HG03095 (cell line): ENCODE measurements around the gene TTLL11.

Experiments used
- ATAC-seq: cut with Tn5 transposase; IDR thresholded peaks from one replicate; pipeline ENCODE4 v1.9.1; 2021; ENCODE audit warnings: moderate library complexity; ENCODE audit not compliant: unreplicated experiment

The TTLL11 gene

DNA sequence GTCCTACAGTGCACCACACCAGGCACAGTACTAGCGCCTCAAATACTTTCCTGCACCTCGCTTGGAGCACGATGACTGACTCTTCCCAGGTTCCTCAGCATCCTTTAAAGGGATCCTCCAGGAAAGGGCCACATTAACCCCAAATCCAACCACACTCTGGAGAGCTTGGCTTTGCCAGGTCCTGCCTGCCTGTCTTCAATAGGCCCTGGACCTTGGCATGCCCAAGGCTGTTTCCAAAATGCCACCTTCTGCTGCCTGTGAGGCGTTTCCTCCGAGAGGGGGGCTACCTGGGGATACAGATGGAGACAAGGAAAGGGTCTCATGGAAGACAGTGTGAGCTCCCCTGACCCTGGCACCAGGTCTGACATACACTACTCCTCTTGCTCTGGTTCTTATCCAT is 271.8 kb downstream of the TTLL11 start:
- no peak for ATAC-seq

DNA sequence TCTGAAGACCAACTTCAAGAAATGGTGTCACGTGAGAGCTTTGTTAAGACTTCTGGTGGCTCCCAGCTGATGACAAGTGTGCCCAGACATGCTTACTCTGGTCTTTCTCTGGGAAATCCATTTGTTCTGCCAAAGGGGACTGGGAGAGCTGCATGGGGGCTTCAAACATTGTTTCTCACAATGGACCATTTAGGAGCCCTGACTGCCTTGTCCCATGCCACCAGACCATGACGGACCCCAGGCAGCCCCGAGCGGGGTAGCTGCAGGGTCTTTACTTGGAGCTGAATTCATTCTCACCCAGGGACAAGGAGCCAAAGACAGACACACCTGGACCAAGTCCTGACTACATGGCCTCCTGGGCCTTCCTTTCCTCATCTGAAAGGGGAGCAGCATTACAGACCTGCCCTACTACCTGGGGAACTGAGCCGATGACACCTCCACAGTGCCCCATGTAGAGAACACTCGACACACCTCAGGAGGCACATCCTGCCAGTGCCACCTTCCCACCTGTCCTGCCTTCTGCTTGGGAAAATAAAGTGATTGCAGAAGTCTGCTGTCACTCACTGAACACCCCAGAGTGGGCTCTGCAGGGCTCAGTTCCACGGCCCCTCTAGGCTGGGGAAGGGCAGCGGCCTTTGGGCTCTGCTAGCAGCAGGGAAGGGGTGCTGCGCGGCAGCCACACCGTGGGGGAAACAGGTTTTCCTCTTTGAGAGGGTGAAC is 272.7 kb downstream of the TTLL11 start:
- no peak for ATAC-seq

DNA sequence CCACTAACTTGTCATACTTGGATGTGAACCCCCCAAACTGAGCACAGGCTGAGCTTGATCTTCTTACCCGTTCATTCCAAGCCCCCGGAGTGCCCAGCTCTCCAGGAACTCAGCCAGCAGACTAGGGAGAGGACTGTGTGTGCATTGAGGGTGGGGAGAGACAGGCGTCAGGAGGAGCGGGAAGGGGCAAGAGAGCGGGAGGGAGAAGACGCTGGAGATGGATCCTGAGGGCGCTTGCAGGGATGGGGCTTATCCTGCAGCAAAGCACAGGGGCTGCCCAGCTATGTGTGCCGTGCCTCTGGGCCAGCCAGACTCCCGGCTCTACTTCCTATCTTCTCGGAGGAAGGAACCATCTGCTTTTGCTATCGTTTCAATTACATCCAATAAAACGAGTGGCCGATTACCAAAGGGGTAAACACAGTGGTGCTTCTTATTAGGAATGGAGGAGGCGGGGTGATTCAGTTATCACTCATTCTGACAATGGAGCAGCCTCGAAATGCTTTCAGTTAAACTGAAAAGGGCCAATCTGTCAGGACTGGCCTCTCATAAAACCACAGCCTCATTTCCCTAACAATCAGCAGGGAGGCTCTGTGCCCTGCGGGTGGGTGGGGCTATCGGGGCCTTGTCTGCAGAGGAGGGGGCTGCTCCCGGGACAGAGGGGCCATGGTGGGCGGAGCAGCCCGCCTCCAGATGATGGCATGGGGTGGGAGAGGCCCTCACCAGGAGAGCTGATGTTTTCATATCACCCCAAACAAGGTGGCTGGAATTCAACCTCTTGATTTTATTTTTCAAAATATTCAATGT is 273.5 kb downstream of the TTLL11 start:
- no peak for ATAC-seq

DNA sequence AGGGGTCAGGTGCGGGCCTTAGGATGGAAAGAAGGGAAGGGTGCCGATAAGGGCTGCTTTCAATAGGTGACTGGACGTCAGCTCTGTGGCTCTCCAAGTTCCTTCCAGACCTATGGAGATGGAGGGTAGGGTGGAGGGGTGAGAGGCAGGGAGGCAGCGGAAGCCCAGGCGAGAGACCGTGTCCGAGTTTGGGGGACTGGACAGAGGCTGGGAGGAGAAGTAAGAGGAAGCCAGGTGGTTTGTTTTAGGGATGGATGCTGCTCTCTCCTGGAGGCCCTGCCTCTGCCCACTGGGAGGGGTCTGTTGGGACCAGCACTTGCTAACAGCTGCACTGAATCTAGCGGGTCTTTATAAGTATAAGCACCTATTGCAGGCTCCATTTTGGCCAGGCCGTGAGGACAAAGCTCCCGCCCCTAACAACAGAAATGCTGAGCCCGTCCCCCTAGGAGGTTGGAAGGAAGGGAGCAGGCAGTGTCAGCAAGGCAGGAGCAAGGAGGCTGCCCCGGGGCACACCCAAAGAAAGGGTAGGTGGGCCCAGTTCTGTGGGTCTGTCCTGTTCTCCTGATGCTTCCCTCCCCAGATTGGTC is 274.2 kb downstream of the TTLL11 start:
- ATAC-seq, result no peak

DNA sequence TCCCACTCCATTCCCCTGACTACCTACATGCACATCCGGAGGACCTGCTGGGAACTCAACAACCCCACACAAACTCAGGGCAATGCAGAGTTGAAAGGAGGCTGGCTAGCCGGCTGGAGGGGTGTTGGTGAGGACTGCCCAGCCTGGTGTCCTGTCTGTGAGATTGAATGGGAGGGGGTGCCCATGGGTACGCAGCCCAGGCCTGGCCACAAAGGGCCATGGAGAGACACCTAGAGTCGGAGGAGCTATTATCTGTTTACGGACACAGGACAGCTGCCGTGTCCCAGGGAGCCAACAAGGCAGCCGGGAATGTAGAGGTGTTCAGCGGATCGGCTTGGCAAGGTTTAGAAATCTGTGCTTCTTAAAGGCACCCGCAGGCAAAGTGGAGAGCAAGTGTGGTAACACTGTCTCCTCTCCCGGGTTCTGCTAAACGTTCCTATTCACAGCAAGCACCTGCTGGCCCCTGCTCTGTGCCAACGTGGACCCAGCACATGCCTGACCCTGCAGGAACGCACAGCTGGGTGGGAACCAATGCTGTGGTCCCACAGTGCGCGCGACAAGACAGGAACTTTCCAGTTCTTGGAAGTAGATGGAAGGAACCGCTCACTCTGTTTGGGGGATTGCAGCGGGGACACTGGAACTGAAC is 275.0 kb downstream of the TTLL11 start:
- ATAC-seq, result no peak

DNA sequence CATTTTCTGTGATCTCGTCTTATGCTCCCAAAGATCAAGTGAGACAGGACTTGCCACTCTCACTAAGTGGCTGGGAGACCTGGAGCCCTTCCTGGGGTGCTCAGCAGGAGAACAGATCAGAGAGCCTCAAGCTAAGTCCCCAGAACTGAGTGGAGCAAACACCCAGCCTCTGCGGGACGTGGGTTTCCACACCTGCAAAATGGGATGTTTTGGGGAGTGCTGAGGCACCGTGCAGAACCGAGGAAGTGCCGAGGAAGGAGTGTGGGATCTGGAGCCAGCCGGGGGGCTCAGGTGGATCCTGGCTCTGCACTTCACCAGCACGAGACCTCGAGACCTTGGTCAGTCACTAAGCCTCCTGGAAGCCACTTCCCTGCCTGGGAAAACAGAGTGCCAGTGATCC is 275.6 kb downstream of the TTLL11 start:
- no peak for ATAC-seq

DNA sequence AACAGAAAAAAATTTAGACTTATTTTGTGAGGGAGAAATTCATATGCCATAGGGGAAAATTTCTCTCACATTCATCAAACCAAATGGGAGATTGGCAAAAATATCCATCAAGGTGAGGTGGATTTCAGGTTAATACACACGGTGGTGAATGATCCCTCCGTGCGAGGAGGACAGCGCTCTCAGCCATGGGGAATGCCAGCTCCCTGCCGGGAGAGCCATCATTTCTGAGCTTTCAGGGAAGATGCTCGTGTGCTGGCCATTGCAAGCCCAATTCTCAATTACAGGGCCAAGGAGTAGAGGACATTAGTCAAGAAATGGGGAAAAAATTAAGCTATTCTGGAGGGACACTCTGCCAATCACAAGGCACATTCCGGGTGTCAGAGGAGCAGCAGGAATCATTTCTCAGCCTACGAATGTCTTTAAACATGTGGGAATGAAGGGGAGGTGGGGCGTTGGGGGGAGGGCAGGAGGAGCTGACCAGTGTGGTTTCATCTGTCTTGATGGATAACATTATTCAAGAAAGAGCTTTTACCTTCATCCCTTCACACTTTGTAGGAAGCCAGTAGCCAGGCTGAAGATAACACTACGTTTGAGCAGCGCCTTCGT is 276.2 kb downstream of the TTLL11 start:
- ATAC-seq, result no peak

DNA sequence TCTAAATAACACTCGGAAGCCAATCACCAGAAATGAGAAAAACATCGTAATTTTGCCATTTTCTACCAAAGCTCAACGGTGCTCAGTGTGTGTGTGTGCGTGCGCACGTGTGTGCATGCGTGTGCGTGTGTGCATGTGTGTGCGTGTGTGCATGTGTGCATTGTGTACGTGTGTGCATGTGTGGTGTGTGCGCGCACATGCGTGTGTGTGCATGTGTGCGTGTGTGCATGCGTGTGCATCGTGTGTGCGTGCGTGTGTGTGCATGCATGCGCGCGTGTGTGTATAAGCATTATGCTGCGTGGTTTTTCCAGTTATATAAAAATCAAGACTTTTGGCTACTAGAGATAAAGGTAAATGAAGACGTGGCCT is 276.7 kb downstream of the TTLL11 start:
- no peak for ATAC-seq

DNA sequence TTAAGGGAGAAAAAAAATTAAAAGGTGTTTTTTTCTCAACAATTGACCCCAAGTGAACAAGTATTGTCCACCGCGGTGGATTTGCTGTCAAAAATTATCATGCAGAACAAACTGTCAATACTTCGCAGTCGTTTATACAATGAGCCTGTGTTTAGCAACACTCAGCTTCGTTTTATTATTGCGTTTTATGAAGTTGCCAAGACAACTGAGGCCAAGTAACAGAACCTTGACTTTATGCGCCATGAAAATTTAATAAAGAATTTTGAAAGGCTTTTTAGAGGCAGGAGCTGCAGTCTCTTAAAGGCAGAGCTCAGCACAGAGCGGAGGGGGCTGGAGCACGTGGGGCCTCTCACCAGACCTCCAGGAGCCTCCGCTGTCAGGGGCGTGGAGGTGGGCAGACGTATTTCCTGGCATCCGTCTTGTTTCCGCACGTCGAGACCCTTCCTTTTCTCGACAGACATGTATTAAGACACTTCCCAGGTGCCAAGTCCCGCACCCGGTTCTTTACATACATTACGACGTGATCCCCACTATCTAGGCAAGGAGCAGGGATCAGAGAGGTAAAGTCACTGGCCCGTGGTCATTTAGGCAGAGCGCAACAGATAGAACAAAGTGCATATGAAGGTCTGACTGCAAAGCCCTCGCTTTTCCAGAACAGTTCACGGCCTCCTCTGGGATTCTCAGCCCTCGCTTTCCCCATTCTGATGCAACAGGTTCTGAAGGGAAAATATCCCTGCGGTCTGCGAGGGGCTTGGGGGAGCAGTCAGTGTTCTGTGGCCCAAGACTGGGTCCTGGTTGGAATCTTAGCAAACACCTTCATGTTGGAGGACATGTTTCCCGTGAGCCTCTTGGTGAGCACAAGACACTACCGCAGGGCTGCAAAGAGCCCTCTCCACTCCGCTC is 277.3 kb downstream of the TTLL11 start:
- ATAC-seq, result no peak

DNA sequence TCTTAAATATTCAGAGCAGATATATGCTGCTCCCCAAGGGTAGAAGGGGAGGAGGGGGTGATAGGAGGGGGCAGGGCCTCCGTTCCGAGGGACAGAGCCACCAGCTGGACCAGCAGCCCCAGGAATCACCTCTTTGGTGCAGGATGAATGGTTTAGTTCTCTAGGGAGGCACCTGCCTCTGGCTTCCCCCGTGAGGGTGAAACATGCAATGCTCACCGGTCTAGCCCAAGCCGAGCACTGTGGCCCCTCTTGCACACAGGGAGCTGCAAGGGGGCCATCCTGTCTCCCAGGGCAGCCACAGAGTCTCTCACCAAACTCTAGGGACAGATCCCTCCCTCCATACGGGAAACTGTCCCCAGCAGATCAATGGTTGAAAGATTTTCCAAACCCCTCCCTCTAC is 278.0 kb downstream of the TTLL11 start:
- no peak for ATAC-seq

DNA sequence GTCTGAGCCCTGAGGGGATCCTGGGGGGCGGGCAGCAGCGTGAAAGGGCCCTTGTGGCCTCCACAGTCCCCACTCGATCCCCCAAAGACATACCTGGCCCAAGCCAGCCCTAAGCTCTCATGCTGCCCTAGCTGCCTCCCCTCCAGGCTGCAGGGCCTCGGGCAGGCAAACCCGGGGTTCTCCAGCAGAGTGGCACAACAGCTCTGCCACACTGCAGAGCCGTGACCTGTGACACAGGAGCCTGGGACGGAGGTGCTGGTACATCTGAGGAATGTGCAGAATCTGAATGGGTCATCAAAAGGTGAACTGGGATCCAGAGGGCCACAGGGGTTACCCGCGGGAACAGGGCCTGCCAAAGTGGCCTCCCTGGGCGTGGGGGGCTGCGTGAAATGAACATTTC is 278.5 kb downstream of the TTLL11 start:
- ATAC-seq, result no peak

DNA sequence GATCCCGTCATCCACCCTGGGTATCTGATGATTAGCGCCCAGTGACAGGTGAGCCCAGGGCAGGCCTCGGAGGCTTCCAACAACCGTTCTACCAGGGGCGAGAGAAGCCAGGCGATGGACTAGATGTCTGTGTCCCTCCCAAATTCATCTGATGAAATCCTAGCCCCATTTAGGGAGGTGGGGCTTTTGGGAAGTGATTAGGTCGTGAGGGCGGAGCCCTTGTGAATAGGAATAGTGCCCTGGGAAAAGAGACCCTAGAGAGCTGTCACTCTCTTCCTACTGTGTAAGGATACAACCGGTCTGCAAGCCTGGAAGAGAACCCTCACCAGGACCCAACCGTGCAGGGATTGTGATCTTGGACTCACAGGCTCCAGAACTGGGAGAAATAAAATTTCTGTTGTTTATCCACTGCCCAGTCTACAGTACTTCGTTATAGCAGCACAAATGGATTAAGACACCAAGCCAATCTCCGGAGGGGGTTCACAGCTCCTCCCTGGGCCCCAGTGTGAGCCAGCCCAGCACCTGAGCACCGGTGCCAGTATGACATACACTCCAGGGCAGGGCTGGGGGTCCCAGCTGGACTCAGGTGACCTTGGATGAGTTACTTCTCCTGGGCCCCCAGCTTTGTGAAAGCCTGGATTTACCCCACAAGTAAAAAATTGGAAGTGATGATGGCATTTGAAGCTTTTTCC is 279.4 kb downstream of the TTLL11 start:
- ATAC-seq, result no peak

DNA sequence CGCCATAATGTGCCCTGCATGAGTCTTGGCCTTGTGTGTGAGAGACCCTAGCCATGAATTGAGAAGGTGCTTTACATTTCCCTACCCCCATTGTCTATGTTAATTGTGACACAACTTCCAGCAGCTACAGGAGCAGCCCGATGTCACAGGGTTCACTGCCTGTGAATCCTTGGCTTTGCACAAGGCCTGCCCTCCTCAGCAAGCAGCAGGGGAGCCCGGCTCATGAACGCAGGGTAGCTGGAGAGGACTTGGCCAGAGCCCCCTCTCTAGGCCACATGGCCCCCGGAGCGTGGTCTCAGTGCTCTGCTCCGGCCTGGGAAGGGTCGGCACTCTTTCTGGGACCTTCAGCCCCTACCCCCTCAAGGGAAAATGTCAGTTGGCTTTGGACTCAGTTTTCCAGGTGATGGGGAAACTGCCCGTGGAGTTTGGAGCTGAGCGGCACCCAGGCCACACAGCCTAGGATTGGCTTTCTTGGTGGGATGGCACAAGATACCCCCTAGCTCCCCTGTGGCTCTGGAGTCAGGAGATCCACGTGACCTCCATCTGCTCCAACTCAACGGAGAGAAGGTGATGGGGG is 280.9 kb downstream of the TTLL11 start:
- ATAC-seq, result no peak

DNA sequence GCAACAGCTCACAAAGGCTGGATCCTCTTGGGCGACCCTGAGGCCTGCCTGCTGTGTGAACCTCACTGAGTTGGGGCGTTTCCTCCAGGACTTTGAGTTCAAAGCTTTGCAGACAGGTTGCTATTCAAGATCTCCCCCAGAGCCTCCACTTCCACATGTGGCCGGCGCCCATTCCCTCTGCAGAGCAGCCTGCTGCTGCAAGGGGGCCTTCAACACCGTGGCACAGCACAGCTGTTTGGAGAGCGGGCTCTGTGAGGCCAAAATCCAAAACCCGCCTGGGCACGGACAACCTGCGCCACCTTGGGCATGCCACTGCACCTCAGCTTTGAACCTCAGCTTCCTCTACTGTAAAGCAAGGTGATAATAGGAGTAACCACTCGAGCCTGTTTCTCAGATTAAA is 281.4 kb downstream of the TTLL11 start:
- no peak for ATAC-seq

DNA sequence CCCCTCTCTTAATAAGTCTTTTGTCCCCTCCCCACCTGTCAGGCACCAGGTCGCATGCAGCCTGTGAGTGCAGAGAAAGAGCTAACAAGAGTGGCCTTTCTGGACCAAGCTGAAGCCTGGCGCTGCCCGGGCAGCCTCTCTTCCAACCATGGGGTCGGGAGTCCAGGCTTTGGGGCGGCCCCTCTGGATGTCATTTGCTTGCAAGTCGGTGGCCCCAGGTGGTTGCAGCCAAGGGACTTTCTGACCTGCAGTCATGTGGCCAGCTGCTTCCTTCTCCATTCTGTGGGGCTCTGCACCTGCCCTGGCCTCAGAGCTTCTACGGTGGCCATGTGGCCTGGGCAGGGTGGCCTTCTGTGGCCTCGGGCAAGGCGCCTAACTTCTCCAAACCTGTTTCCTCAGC is 282.0 kb downstream of the TTLL11 start:
- ATAC-seq, result no peak

DNA sequence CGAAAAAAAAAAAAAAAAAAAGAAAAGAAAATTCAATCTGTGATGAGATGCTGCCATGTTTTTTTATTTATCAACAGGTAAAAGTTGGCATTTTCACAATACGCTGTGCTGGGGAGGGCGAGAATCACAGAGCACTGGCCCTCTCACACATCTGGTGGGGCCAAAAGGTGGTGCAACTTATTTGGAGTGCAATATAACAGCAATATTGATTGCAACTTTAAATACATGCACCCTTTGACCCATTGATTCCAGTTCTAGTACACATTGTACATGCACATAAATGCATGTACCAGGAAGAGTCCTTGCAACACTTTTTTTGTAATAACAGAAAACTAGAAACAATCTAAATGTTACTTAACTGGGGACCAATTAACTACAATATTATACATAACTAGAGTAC is 282.6 kb downstream of the TTLL11 start:
- ATAC-seq, result no peak

DNA sequence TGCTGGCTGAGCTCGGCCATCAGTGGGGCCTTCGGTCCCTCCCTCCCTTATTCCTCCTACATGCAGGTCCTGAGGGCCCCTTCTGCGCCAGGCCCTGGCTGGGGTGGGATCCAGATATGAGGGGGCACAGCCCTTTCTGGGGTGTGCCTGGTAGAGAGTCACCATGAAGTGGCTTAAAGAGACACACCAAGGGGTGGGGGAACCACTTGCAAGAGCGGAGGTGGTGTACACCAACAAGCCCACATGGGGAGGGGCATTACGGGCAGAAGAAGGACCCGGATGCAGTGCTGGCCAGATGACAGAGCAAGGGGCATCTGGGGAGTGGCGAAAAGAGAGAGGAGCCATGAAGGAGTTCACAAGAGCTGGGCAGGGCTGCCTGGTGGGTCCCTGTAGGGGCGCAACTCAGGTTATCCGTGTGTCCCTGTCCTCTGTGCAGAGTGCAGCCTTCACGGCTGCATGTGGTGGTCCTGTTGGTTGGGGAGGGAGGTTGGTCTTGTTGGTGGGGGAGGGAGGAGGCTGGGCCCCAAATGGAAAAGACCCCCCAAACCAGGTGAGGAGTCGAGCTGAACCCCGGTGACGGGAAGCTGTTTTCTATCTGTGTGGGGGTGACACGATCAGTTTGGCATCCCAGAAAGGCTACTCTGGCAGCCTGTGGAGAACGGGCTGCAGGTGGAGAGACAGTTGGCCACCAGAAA is 283.6 kb downstream of the TTLL11 start:
- no peak for ATAC-seq

DNA sequence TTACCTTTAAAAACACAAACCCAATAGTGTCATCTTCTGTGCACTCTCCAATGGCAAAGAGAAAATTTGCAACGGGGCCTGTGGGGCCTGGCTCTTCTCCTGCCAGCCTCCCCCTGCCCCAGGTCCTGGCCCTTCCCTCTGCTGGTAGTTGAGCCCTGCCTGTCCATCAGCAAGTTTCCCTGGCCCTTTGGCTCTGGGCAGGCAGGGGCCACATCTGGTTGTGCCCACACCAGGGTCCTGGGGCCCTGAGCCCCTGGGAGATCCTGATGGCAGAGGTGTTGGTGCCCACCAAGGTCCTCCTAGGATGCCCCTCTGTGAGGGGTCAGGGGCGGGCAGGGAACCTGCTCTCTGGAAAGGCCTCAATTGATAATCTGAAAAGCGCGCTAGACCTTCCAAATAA is 284.3 kb downstream of the TTLL11 start:
- ATAC-seq, result no peak

DNA sequence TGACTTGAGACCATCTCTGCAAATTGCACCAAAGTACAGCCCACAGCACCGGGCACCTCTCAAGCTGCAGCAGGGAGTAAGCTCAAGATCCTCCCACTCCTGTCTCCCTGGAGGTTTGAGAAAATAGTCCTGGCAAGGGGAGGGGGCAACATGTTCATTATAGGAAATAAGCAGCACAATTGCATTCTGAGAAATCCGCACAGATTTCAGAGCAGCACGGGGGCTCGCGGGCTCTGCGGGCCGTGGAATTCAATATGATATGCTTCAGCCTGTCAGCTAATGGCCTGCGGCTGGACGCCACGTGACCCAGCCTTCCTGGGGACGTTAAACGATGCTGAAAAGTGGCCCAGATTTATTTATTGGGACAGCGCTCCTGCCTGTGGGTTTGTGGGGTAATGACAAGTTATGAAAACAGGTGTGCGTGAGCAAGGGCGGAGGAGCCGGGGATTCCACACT is 285.3 kb downstream of the TTLL11 start:
- ATAC-seq, result no peak
